GM18858 (cell line): ENCODE measurements around the gene CNTN6.

ENCODE experiments used
- ATAC-seq: cut with Tn5 transposase; IDR thresholded peaks from one replicate; pipeline ENCODE4 v1.9.1; 2021; ENCODE audit not compliant: unreplicated experiment

Gene CNTN6

DNA sequence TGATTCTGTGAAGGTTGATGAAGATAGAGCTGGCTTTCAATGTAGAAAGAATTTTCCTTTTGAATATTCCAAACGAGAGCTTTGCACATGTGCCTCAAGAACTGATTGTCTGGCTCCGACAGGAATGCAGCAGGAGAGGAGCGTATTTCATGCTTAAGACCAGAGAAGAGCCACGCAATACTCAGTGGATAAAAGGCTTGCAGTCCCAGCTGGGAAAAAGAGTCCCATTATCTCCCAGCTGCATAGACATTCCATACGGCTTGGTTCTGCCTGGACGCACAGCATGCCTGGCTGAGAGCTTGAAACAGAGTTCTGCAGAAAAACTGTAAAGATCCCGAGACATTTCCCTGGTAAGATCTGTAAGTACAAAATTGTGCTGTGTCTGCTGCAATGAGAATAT lies at the start of gene CNTN6:
TSS of gene CNTN6 (plus strand) at position 254 of the 400 bp plus-strand sequence. CDS start 54,985 bp downstream, outside the sequence.
- ATAC-seq: no peak

DNA sequence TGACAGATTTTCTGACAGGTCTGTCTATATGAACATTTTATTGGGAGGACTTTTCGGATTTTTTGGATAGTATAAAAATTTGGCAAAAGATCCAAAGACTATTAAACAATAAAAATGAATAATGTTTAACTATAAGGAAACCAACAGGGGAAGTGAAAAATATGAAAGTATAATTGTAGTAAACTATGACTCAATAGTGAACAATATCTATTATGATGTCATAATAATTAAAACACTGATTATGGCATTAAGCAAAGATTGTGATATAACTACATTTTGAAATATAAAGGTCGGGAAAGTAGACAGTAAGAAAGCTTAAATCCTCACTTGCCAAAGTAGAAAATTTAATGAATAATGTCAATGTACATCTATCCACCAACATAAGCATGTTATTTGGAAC lies 44.3 kb upstream of the CNTN6 start:
- ATAC-seq: no peak

DNA sequence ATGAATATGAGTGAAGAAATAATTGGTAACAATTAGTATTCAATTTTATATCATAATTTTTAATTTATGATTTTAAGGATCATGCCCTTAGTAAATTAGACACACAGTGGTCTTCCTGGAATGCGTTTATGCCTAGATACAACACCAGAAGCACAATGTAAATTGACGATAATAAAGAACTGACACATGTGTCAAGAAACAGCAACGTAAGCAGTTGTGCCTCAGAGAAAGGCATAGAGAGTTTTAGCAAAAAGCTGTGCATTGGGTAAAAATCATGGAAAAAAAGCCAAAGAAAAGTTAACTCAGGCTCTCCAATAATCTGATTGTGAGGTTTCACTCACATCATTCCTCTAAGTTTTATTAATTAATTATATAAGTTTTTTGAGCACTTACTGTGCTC lies 37.0 kb upstream of the CNTN6 start:
- ATAC-seq: no peak

DNA sequence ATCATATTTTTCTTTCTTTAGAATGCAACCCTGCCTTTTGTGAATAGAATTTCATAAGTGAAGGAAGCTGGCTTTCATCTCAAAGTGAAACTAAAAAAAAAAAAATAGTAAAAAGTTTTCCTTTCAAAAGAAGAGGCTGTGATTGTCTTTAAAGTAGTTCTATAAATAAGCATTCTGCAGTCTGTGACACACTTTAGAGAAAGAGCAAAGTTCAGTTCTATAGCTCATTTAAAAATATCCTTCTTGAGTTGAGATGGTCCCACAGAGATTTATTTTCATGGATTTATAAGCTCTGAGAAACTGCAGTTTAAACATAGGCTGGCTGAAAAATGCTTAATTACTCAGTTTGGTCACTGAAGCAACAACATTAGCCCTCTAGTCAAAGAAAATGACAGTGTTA lies 36.1 kb upstream of the CNTN6 start:
- ATAC-seq: no peak

DNA sequence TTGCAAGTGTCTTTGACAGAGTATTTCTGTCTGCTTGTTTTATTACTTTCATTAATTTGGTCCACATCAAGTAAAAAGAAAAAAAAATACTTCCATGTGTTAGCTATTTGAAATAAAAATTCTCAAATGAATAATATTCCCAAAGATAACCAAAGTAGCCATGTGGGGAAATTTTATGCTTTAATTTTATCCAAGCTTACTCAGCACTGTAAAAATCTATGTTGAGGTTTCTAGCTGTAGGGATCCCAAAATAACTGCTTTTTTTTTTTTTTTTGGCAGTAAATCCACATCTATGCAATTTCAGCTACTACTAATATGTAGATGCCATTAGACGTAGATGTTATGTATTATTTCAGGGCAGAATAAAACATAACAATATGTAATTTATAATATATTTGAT lies 35.4 kb upstream of the CNTN6 start:
- ATAC-seq: no peak

DNA sequence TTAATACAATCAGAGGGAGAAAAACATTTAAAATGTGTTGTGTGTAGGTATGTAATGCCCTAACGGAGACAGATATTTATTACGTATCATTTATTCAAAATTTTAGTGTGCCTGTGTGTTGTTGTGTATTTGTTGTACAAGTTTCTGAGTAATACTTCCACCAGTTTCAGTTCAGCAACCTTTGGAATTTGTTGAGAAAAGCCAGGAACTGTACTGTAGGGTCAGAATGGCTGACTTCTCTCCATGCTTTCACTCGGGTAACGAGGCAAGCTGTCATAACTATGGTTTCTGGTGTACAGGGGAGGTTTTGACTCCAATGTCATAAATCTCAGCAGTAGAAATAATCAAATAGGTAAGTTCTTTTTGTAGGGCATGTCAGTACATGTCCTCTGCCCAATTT lies 23.8 kb upstream of the CNTN6 start:
- ATAC-seq: no peak

DNA sequence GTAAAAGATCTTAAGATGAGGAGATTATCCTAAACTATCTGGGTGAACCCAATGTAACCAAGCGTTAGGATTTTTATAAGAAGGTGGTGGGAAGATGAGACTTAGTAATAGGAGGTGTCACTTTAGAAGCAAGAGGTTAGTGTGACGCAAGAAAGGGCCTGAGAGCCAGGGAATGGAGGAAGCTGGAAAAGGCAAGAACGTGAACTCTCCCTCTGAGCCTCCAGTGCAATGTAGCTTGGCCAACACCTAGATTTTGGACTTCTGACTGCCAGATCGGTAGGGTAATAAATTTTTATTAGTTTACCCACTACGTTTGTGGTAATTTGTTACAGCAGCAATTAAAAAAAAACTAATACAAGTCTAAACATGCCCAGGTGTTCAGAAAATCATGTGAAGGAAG lies 20.8 kb upstream of the CNTN6 start:
- ATAC-seq: no peak

DNA sequence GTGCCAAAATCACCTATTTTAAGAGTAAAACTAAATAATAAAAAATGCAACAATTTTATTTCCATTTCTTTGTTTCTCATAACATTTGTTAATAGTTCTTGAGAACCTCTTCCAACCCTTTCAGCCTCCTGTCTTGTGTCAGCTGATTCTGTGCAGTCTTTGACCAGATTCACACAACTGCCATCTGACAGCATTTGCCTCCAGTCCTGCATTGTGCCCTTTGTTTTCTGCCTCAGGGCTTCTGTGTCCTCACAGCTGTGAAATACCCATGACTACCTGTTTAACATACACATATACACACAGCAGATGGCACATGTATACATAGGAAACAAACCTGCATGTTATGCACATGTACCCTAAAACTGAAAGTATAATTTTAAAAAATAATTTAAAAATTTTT lies 13.2 kb upstream of the CNTN6 start:
- no peak for ATAC-seq

DNA sequence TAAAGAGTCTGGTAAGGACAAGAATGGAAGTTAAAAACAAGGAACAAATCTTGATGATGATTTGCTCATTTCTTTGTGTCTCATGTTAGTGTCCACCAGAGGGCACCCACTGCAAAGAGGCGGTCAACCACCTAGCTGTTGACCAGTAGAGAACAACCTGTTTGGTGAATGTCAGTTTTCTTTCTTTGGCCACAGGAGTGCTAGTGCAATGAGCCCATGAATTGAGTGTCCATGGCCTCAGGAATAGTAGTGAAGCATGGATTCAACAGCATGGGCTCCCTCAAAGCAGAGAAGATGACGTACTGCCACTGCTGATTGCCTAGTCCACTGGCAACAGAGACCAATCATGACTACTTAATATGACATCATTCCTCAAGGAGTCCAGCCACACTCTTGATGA lies 10.7 kb upstream of the CNTN6 start:
- no peak for ATAC-seq

DNA sequence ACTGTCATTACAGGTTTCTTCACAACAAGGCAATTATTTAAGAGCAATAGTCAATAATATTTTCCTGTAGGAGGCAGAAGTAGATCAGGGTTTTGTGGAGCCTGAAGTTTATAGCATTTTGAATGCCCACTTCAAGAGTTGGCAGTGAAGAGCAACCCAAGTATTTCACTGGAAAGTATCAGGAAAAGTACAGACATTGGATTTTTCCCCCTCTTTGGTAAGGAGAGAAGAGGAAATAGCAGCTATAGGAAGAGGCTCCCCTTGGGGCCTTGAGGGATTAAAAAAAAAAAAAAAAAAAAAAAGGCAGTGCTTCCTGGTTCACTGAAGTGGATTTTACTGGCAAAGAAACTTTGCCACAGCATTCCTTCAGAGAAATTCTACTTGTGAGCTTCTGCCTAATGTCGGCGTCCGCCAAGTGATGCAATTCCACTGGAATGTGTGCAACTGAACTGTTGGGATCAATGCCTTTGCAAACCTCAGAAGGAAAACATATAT lies 5.7 kb upstream of the CNTN6 start:
- no peak for ATAC-seq

DNA sequence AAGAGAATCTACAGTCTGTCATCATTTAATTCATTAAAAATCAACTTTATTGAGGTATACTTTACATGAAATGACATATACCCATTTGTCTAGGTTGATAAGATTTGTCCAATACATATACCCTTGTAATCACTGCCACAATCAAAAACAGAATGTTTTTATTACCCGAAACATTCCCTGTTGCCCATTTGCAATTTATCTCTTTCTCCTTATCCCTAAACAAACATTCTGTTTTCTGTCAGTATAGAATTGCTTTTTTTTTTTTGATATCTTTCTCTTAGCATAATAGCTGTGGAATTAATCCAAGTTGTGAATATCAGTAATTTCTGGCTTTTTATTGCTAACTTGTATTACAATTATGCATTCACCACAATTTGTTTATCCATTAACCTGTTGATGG lies 4.3 kb upstream of the CNTN6 start:
- no peak for ATAC-seq

DNA sequence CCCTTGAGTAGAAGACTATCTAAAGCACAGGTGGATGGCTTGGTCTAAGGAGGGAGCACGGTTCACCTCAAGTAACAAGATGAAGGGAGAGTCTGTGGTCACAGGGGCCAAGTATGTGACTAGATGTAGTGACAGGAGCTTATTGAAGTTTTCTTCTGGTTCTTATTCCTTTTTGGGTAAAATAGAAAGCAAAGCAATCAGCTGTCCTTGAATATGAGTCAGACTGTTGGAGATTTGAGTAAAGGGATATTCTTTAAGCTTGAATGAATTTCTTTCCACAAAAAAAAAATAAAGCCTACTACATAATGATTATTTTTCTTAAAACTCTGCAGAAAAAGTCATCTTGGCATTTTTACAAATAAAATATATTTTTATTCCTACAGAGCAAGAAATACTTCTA lies 1.5 kb upstream of the CNTN6 start:
- ATAC-seq: no peak

DNA sequence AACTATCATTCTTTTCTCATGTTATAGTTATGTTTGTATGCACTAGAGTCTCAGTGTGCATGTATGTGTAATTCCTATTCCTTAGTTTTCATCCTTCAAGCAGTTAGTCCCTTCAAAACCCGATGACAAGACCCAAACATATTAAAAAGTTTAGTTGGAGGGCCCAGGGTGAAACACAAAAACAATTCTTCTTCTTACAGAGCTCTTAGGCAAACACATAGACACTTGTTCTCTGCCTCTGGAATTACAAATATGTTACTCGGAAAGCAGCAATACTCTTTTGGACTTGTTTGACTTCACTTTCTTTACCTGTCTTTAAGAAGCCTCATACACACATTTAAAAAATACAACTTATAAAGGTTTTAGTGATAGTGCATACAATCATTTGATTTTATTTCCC lies 763 bp upstream of the CNTN6 start:
- no peak for ATAC-seq

DNA sequence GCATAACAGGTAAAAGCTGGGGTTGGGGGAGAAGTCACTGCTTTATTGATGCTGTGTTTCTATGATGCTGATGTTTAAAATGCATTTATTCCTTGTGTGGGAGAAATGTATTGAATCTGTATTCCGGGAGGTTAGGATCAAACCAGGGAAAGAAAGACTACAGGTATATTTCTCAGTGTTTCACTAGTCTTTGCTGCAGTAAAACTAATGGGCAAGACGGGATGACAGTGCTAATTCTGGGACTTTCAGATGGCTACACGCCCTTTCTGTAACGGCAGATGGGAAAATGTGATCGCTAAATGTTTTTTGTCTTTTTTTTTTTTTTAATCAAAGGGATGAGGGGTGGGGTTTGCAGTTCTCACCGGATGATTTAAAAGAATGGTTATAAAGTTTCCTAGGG lies 393 bp downstream of the CNTN6 start:
- ATAC-seq: no peak

DNA sequence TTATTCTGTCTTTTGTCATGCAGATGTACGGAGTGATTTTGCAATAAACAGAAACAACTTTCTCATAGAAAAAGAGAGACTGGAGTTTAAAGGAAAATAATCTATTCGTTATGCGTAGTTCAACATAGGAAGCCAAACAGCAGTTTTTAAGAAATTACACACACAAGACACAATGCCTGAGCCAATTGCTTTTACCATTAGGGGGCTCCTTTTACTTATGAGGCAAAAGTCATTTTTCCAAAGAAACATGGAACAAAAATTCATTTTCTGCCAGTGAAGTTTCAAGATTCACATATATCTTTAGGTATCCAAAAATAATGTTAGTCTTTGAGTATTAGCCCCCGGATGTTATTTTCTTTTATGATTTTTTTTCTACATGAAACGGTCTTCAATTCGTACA lies 10.7 kb downstream of the CNTN6 start:
- no peak for ATAC-seq

DNA sequence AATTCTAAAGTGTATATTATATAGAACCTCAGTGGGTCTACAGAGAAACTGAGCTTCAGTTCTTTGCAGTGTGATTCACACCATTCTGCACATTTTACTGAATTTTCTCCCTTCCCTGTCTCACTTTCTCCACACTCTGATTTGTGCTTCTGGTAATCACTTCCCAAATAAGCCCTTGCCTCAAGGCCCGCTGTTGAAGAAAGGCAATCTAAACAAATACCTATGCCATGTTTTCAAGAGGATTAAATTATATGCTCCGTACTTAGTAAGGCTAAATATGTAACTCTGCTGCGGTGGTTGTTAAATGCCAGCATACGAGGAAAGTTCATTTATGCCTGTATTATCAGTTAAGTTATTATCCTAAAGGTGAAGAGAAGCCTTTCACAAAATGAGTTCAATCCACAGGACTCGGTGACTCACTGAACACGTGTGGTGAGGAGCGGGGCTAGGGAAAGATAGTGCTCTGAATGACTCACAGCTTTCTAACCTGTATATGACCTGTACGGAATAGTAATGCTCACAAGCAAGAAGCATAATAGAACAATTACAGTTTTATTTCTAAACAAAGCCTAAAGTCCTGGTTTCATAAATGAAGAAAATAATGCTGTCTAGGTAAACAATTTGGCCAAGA lies 25.1 kb downstream of the CNTN6 start:
- no peak for ATAC-seq

DNA sequence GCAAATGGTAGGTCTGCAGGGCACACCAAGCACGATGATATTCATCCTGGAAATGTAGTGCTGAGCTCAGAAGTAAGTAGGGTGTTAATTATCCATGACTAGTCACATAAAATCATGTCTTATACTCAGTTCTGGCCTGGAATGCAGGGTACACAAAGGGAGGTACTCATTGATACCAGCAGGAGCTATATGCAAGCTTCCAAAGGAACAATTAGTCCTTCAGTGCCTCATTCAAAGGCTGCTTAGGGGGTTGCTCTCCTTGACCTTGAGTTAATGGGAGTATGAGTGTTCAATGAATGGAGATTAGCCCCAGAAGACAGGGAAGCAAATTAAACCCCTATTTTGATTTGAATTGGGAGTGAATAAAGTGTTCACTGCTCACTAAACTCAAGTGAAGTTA lies 38.3 kb downstream of the CNTN6 start:
- no peak for ATAC-seq

DNA sequence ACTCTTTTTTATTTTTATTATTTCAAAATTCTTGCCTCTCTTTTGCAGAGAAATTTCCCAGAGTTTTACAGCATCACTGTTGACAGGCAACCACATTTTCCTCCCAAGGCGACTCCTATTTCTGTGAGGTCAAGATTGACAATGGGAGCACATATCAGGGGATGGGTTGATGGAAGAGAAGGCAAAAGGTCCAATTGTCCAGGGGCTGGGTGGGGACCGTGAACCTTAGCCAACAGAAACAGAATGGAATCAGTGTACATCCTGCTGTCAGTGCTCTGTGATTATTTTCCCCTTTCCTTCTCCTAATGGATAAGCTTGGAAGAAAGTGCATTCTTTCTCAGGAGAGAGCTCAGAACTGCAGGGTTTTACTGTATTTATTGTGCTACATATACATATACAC lies 42.4 kb downstream of the CNTN6 start:
- no peak for ATAC-seq

DNA sequence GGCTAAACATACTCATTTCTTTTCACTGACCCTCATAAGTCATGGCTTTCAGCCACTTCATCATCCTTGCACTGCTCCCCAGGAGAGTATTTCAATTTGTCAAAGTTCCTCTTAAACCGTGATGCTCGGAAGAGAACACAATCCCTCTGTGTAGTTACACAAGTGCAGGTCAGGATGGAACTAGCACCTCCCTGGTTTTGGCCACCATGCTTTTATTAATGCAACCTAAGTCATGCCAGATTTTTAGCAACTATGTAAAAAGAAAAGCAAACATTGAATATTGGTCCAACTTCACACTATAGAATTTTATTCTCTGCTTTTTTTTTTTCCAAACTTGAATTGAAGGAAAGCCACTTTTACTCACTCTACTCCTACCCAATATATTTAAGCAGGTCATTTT lies 45.2 kb downstream of the CNTN6 start:
- ATAC-seq: no peak

DNA sequence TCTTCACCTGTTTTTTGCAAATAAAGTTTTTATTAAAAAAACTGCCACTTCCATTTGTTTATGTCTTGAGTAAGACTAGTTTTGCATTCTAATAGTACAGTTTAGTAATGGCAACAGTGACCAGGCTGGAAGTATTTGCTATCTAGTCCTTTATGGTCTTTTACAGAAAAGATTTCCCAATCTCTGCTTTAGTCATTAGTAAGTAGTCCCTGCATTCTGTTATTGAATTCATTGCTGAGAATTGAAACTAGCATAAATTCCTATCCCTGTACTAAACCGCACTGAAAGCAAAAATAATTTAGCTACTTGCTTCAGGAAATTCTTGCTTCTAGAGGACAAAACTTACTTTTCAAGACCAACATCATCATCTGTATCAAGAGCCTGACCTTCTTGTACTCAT lies 46.2 kb downstream of the CNTN6 start:
- no peak for ATAC-seq

DNA sequence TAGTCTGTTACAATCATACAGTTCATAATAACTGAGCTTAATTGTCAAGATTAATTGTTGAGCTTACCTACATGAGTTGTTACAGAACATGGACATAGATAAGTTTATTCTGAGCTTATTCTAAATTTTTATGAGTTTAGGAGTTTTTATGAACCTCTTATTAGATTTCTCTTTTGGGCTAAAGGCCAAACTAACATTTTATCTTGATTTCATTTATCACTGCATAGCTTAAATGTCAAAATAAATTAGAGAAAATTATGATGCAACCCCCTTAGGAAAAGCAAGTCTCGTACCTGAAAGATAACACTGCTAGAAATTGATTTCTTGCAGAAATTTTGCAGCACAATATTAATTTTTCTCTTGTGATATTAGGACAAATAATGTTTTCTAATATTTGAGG lies 54.5 kb downstream of the CNTN6 start:
- ATAC-seq: no peak

DNA sequence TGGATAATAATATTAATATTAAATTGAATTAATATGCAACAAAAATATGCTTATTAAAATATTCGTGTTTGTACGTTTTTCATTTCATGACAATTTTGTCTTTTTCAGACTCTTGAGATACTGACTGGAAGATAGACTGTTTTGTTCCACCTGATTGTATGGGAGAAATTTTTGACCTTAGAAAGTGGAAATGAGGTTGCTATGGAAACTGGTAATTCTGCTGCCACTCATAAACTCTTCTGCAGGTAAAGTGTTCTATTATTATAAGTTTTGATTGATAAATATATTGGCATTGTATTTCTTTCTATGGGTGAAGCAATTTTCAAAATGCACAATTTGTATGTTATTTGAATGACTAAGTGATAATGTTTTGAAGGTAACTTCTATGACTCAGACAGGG lies 55.0 kb downstream of the CNTN6 start:
- ATAC-seq: no peak

DNA sequence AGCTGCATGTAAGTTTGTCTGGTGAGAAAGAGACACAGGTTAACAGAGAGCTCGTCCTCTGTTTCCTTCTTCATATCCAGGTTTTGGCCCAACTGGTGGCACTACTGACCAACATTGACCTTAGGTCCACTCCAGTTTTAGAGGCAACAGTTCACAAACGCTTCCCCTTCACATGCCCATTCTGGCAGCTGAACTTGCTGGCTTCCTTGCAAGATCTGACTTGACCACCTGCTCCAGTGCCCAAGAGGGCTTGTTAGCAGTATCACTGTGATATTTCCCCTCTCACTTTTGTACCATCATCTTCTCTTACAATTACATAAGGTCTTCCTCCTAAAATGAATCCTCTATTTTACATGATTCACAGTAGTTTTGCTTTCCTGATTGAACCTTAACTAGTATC lies 71.3 kb downstream of the CNTN6 start:
- no peak for ATAC-seq

DNA sequence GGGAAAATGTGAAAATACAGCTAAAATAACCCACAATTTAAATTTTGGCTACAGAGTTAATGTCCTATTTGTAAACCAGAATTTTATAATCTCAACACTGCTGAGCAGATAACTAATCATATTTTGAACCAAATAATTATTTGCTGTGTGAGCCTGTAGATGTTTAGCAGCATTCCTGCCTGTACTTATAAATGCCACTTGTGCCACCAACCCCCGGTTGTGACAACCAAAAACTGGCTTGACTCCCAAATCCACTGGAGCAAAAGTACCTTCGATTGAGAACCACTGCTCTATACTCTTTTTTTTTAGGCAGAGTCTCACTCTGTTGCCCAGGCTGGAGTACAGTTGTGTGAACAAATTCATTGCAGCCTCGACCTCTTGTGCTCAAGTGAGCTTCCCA lies 78.5 kb downstream of the CNTN6 start:
- no peak for ATAC-seq
